Activated naive CD4-positive, alpha-beta T cell treated with anti-CD3 and anti-CD28 coated beads, Interleukin-2, amount 10 ng/mL, durations not matched to agents 7 days and 5 days (primary cell): Measurements from ENCODE around the gene LONRF2.

Experiments used
- CTCF ChIA-PET: fragments of 350-600 bp; sonication (Branson Sonifier 250); formaldehyde crosslinking; loops from one replicate; lab custom pipeline; 2021; ENCODE audit warnings: antibody characterized with exemption; lab: Charles Lee
- DNase-seq: peaks from one replicate; pipeline ENCODE4 v3.0.0-alpha.2; 2020
- H3K27ac Mint-ChIP-seq: one replicate; pipeline ENCODE4 v1.8.0; 2021; ENCODE audit warnings: mild to moderate bottlenecking, moderate library complexity, mixed read lengths
- H3K27me3 Mint-ChIP-seq: one replicate; pipeline ENCODE4 v1.8.0; 2021; ENCODE audit warnings: mild to moderate bottlenecking, mixed read lengths
- H3K36me3 Mint-ChIP-seq: one replicate; pipeline ENCODE4 v1.8.0; 2021; ENCODE audit warnings: mixed read lengths
- H3K4me1 Mint-ChIP-seq: one replicate; pipeline ENCODE4 v1.8.0; 2021; ENCODE audit warnings: mixed read lengths
- H3K4me3 Mint-ChIP-seq: one replicate; pipeline ENCODE4 v1.8.0; 2021; ENCODE audit warnings: mild to moderate bottlenecking, moderate library complexity, mixed read lengths
- H3K9me3 Mint-ChIP-seq: one replicate; pipeline ENCODE4 v1.8.0; 2021; ENCODE audit warnings: mixed read lengths

LONRF2 gene

DNA sequence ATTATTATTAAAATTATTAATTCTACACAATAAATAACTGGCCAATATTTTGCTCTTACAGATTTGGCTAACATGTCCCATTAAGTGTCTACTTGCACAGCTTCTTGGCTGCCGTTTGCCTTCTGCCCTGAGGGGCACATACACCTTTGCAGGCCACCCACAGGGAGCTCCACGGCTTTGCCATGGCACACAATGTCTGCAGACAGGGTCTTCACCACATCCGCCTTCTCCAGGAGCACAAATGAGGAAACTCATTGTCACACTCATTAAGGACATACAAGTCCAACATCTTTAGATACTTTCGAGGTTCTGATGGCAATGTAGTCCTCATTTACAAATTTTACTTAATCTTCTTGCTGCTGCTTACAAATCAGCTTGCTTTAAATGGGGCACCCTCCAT is 45.6 kb downstream of the LONRF2 start:
- no peaks in the 10 kb centered on the region for H3K9me3 Mint-ChIP-seq
- CTCF ChIA-PET, result interaction anchor here (1.2 kb wide), 1 partner anchor 10 kb away, joined by 3 read pairs; no protein-coding TSS in a partner anchor
- H3K4me3 Mint-ChIP-seq, result no peak overlapping the region
- no peaks in the 10 kb centered on the region for H3K36me3 Mint-ChIP-seq
- no peak for DNase-seq
- no peak overlapping the region for H3K27ac Mint-ChIP-seq
- H3K27me3 Mint-ChIP-seq, result peaks cover 19% of the 10 kb centered on the region
- peaks cover 10% of the 10 kb centered on the region for H3K4me1 Mint-ChIP-seq

DNA sequence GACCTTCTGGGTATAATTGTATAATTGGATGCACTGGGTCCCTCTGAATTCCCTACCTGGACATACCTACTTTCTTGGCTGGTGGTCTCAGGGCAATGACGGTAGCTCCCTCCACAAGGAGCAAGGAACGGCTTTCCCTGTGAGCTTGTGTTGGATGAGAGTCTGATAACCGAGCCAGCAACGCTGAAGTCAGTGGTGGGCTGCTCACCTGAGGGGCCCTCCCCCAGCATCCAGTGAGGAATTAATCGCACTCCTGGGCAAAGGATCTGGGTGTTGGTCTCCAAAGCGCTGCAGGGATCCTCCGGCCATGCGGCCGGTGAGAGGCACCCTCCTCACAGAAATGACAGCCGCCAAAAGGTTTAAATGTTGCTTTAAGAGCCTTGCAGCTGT is 47.1 kb downstream of the LONRF2 start:
- Mint-ChIP-seq H3K27ac (no peak overlapping the region), H3K4me1 (peaks cover 10% of the 10 kb centered on the region), H3K9me3 (no peaks in the 10 kb centered on the region), H3K27me3 (peaks cover 14% of the 10 kb centered on the region), H3K4me3 (no peak overlapping the region), H3K36me3 (no peaks in the 10 kb centered on the region)
- CTCF ChIA-PET, result interaction anchor here (1.6 kb wide), 1 partner anchor 12 kb away, joined by 11 read pairs; no protein-coding TSS in a partner anchor
- DNase-seq, result no peak

DNA sequence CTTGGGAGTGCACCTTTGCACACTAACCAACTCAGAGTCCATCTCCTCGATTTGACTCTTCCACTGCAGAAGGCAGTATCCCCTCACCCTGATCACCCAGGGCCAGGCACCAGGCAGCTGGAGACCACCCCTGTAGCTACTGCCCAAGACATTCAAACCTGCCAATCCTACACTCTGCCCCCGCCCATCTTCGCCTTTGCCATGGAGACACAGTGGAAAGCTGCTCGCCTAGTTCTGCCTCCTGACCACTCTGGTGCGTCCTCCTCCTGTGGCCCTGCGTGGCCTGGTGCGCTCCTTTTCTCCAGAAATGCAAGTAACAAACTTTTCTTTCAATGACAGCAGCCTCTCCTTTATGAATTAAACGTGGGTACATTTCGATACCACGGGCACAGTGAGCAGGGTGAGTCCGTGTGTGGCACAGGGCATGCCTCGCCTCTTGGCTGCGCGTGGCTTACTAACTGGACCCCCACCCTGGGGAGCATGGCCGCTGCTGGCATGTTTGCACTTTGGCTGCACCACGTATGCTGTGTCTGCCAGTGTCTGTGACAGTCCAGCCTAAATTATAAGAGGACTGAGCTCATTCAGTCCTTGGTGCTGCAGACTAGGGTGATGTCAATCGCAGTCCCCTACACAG is 47.6 kb downstream of the LONRF2 start:
- Mint-ChIP-seq H3K4me1 (peaks cover 10% of the 10 kb centered on the region), H3K4me3 (no peak overlapping the region), H3K36me3 (no peaks in the 10 kb centered on the region), H3K27me3 (peaks cover 9% of the 10 kb centered on the region), H3K27ac (no peak overlapping the region), H3K9me3 (no peaks in the 10 kb centered on the region)
- CTCF ChIA-PET, result interaction anchor here (1.6 kb wide), 1 partner anchor 12 kb away, joined by 11 read pairs; no protein-coding TSS in a partner anchor
- no peak for DNase-seq

DNA sequence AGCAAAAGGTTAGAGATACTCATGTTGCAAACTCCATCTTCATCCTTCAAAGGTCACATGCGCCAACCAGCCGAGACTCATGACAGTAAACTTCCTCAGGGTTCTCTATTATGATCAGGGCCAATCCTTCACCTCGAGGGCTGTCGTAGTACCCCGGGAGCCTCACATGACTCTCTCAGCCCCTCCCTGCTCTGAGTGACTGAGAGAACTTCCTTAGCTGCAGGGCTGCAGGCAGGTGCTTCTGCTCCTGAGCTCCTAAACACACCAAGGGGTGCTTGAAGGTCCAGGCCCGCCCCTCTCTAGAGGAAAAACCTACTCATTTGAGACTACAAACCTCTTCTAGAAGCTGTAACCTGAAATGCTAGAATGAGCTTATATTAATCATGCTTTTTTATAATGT is 48.2 kb downstream of the LONRF2 start:
- no peaks in the 10 kb centered on the region for H3K36me3 Mint-ChIP-seq
- no peak overlapping the region for H3K4me3 Mint-ChIP-seq
- H3K4me1 Mint-ChIP-seq, result peaks cover 8% of the 10 kb centered on the region
- no peak for DNase-seq
- H3K27me3 Mint-ChIP-seq, result peaks cover 10% of the 10 kb centered on the region
- CTCF ChIA-PET, result interaction anchor here (1.6 kb wide), 1 partner anchor 11 kb away, joined by 11 read pairs; no protein-coding TSS in a partner anchor
- no peaks in the 10 kb centered on the region for H3K9me3 Mint-ChIP-seq
- no peak overlapping the region for H3K27ac Mint-ChIP-seq

DNA sequence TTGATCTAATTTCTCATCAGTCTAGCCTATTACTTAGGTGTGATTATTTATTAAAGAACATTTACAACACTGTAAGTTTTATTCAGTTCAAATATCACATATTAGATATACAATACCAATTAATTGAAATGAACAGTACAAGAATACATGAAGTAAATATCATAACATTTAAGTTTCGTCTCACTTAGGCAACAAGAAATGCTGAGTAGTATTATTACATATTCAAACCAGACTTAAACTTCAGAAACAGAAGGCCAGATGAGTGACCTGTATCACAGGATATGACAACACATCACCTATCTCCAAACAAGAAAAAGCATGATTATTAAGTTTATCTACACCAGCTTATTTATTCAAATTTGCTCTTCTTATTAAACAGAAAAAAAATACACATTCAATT is 48.9 kb downstream of the LONRF2 start:
- no peaks in the 10 kb centered on the region for H3K9me3 Mint-ChIP-seq
- peaks cover 4% of the 10 kb centered on the region for H3K4me1 Mint-ChIP-seq
- no peak overlapping the region for H3K4me3 Mint-ChIP-seq
- CTCF ChIA-PET, result interaction anchor here (0.8 kb wide), 1 partner anchor 11 kb away, joined by 3 read pairs; no protein-coding TSS in a partner anchor
- peaks cover 12% of the 10 kb centered on the region for H3K27me3 Mint-ChIP-seq
- no peak overlapping the region for H3K27ac Mint-ChIP-seq
- DNase-seq, result no peak
- H3K36me3 Mint-ChIP-seq, result no peaks in the 10 kb centered on the region

DNA sequence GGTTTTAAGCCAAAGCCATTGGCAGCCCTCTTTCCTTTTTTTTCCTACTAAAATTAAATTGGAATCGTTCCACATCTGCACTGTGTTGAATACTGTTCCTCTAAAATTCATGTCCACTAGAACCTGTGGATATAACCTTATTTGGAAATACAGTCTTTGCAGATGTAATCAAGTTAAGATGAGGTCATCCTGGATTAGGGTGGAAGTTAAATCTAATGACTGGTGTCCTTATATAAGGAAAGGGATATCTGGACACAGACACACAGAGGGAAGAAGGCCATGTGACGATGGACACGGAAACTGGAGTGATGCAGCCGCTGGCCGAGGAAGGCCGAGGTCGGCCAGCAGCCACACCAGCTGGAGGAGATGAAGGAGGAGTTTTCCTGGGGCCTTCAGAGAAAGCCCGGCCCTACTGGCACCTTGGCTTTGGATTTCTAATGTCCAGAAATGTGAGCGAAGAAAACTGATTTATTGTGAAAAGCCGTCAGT is 49.4 kb downstream of the LONRF2 start:
- DNase-seq, result no peak
- no peaks in the 10 kb centered on the region for H3K36me3 Mint-ChIP-seq
- H3K27ac Mint-ChIP-seq, result no peak overlapping the region
- CTCF ChIA-PET, result interaction anchor here (0.8 to 2.6 kb wide), 3 partner anchors 10 to 108 kb away, joined by 3 to 10 read pairs (median 3); no protein-coding TSS in a partner anchor
- H3K9me3 Mint-ChIP-seq, result no peaks in the 10 kb centered on the region
- H3K4me1 Mint-ChIP-seq, result peaks cover 4% of the 10 kb centered on the region
- H3K27me3 Mint-ChIP-seq, result peaks cover 11% of the 10 kb centered on the region
- H3K4me3 Mint-ChIP-seq, result no peak overlapping the region

DNA sequence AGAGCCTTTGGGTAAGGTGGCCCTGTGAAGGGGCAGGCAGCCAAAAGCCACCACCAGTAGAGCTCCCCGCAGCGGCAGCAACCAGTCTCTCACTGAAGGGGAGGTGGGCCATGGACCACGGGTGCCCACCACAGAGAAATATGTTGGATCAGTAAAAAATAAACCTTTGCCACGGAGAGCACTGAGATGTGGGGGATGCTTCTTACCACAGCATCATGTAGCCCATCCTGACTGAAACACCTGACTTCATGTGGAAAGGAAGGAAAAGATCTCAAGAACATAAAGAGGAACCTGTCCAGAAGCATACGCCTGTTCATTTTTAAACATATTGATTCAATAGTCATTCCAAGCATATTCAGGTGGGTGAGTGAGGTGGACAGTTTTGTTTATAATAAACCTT is 51.1 kb downstream of the LONRF2 start:
- CTCF ChIA-PET, result interaction anchor here (1.1 to 2.6 kb wide), 4 partner anchors 8 to 112 kb away, joined by 3 to 10 read pairs (median 4); no protein-coding TSS in a partner anchor
- Mint-ChIP-seq H3K36me3 (no peaks in the 10 kb centered on the region), H3K9me3 (no peaks in the 10 kb centered on the region), H3K27ac (no peak overlapping the region), H3K27me3 (peaks cover 8% of the 10 kb centered on the region), H3K4me1 (peaks cover 4% of the 10 kb centered on the region), H3K4me3 (no peak overlapping the region)
- DNase-seq, result no peak

DNA sequence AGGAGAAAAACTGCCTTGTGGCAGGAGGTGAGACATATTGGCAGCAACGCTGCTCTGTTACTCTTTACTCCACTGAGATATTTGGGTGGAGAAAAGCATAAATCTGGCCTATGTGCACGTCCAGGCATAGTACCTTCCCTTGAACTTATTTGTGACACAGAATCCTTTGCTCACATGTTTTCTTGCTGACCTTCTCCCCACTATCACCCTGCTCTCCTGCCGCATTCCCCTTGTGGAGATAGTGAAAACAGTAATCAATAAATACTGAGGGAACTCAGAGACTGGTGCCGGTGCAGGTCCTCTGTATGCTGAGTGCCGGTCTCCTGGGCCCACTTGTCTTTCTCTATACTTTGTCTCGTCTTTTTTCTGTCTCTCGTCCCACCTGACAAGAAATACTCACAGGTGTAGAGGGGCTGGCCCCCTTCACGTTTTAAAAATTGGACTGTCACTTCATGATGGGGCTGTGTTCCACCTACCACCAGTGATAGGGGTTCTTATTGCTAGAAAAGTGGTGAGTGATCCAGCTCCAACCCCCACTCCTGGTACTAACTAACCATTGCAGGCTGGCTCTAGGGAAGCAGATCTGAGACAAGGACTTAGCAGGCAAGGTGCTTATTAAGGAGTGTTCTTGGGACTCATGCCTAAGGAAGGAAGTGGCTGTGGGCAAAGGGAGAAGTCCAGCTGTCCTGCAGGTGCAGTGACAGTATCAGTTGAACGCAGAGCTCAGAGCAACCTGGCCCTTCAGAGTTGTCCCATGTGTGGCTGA is 51.7 kb downstream of the LONRF2 start:
- DNase-seq, result no peak
- H3K27ac Mint-ChIP-seq, result no peak overlapping the region
- CTCF ChIA-PET, result interaction anchor here (1.1 to 2.6 kb wide), 4 partner anchors 8 to 113 kb away, joined by 3 to 10 read pairs (median 4); no protein-coding TSS in a partner anchor

DNA sequence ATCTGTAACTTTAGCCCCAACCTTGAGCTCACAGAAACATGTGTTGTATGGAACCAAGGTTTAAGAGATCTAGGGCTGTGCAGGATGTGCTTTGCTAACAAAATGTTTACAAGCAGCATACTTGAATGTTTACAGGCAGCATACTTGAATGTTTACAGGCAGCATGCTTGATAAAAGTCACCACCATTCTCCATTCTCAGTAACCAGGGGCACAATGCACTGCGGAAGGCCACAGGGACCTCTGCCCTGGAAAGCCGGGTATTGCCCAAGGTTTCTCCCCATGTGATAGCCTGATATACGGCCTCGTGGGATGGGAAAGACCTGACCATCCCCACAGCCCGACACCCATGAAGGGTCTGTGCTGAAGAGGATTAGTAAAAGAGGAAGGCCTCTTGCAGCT is 52.4 kb downstream of the LONRF2 start:
- Mint-ChIP-seq H3K27me3 (peaks cover 8% of the 10 kb centered on the region), H3K36me3 (no peaks in the 10 kb centered on the region), H3K27ac (no peak overlapping the region), H3K4me1 (peaks cover 4% of the 10 kb centered on the region), H3K9me3 (no peaks in the 10 kb centered on the region), H3K4me3 (no peak overlapping the region)
- DNase-seq, result peak; percentile 3
- CTCF ChIA-PET, result interaction anchor here (1.2 kb wide), 2 partner anchors 12 to 337 kb away, joined by 3 to 4 read pairs; no protein-coding TSS in a partner anchor

More for the DNA sequence above, 51.7 kb downstream of the LONRF2 start:
- Mint-ChIP-seq H3K9me3 (no peaks in the 10 kb centered on the region), H3K36me3 (no peaks in the 10 kb centered on the region), H3K27me3 (peaks cover 8% of the 10 kb centered on the region), H3K4me1 (peaks cover 4% of the 10 kb centered on the region), H3K4me3 (no peak overlapping the region)

DNA sequence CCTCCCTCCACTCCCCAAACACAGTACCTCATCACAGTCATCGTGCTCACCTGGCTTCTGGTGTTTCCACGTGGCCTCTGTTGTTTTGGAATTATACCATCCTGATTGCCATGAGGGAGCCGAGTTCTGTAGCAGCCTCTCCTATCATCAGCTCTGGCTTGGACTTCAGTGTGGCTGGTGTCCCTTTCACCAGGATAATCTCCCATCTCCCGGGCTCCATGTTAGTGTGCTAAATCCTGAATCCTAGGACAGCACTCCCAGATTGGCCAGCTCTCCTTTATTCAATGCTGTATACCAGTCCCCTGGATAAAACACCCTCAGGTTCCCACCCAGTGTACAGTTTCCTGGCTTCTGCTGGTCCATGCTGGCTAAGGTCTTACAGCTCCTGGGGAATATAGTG is 53.3 kb downstream of the LONRF2 start:
- peak; percentile 2 for DNase-seq
- Mint-ChIP-seq H3K27ac (no peak overlapping the region), H3K36me3 (no peaks in the 10 kb centered on the region), H3K27me3 (peaks cover 11% of the 10 kb centered on the region), H3K4me3 (no peak overlapping the region), H3K9me3 (no peaks in the 10 kb centered on the region), H3K4me1 (peaks cover 3% of the 10 kb centered on the region)
- CTCF ChIA-PET, result interaction anchor here (0.7 to 1.2 kb wide), 3 partner anchors 11 to 338 kb away, joined by 3 to 4 read pairs (median 3); no protein-coding TSS in a partner anchor

DNA sequence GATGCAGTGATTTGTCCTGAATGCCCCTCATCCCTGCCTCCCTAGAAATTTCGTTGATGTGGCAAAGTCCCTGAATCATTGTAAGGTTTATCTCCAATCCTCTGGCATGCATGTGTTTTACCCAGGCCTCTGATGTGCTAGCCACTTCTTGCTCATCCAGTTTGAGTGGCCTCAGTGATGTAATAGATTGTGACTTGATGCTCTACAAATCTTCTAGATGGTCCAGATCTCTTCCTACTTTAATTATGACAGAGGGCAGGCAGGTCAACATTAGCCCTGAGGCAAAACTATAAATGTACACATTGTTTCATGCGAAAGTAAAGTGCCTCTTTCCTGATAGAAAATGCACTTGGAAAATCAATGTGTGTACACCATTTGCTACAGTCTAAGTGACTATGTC is 54.5 kb downstream of the LONRF2 start:
- no peak overlapping the region for H3K27ac Mint-ChIP-seq
- no peaks in the 10 kb centered on the region for H3K4me1 Mint-ChIP-seq
- no peak overlapping the region for H3K4me3 Mint-ChIP-seq
- H3K9me3 Mint-ChIP-seq, result no peaks in the 10 kb centered on the region
- no peaks in the 10 kb centered on the region for H3K36me3 Mint-ChIP-seq
- no peak for DNase-seq
- H3K27me3 Mint-ChIP-seq, result peaks cover 14% of the 10 kb centered on the region
- CTCF ChIA-PET, result interaction anchor here (8.9 kb wide), 1 partner anchor 112 kb away, joined by 196 read pairs; no protein-coding TSS in a partner anchor

DNA sequence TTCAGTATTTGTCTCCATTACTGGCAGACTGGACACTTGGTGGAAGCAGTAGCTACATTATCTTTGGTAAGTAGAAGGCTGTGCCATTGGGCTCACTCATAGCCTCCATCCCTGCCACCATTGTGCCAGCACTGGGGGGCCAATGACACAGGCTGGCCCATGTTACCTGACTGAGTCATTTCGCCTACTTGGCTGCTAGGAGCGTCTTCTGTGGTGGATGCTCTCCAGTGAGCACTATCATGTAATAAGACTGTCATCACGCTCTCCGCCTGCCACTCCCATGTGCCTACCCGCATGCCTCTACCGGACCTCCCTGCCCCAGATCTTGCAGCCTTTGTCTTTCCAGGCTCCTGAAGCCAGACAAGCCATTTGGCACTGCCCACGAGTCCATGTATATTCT is 56.2 kb downstream of the LONRF2 start:
- CTCF ChIA-PET, result interaction anchor here (0.7 to 8.9 kb wide), 2 partner anchors 10 to 114 kb away, joined by 3 to 196 read pairs; no protein-coding TSS in a partner anchor
- H3K27ac Mint-ChIP-seq, result no peak overlapping the region
- no peaks in the 10 kb centered on the region for H3K4me1 Mint-ChIP-seq
- DNase-seq, result peak; percentile 11
- H3K9me3 Mint-ChIP-seq, result no peaks in the 10 kb centered on the region
- no peak overlapping the region for H3K4me3 Mint-ChIP-seq
- H3K27me3 Mint-ChIP-seq, result peaks cover 15% of the 10 kb centered on the region
- no peaks in the 10 kb centered on the region for H3K36me3 Mint-ChIP-seq

DNA sequence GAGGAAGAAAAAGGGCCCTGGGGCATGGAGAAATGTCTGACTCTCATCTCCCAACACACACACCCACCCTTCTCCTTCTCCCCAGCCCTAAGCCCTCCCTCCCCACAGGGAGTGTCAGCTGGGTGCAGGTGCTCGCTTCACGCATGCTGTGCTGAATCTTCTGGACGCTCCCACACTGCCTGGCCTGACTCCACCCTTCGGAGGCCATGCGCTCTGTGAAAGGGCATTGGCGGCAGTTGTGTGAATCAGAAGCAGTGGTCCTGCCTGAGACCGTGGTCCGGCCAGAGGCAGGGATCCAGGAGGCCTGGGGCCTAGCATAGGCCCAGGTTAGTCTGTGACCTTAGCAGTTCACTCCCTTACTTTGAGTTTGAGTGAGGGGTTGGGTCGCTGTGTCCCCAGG is 57.1 kb downstream of the LONRF2 start:
- H3K4me3 Mint-ChIP-seq, result no peak overlapping the region
- no peak overlapping the region for H3K27ac Mint-ChIP-seq
- peaks cover 15% of the 10 kb centered on the region for H3K27me3 Mint-ChIP-seq
- H3K36me3 Mint-ChIP-seq, result no peaks in the 10 kb centered on the region
- CTCF ChIA-PET, result interaction anchor here (8.9 kb wide), 1 partner anchor 115 kb away, joined by 196 read pairs; no protein-coding TSS in a partner anchor
- H3K4me1 Mint-ChIP-seq, result no peaks in the 10 kb centered on the region
- DNase-seq, result peak; percentile 2
- H3K9me3 Mint-ChIP-seq, result no peaks in the 10 kb centered on the region

DNA sequence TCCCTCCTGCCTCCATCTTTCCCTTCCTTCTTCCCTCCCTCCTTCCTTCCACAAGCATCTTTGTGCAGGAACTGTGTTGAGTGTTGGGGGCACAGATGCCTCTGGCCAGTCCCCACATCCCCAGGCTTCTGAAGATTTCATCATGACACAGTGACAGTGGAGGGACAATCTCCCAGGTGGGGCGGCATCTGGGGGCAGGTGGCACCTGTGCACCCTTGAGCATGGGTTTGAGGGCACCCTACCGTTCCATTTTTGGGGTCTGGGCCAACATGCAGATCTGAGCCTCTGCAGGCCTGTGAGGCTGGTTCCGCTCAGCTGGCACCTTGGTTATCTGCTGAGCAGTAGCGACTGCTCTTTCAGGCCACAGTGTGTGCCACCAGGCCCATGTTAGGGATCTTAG is 57.6 kb downstream of the LONRF2 start:
- no peaks in the 10 kb centered on the region for H3K9me3 Mint-ChIP-seq
- peak; percentile 16 for DNase-seq
- no peak overlapping the region for H3K27ac Mint-ChIP-seq
- H3K27me3 Mint-ChIP-seq, result peaks cover 15% of the 10 kb centered on the region
- CTCF ChIA-PET, result interaction anchor here (0.7 to 8.9 kb wide), 4 partner anchors 14 to 115 kb away, joined by 3 to 196 read pairs (median 19); no protein-coding TSS in a partner anchor
- H3K36me3 Mint-ChIP-seq, result no peaks in the 10 kb centered on the region
- no peak overlapping the region for H3K4me3 Mint-ChIP-seq
- H3K4me1 Mint-ChIP-seq, result no peaks in the 10 kb centered on the region
